Activated naive CD8-positive, alpha-beta T cell treated with anti-CD3 and anti-CD28 coated beads, Interleukin-2, amount 50 U/mL, for 24 hours (primary cell): Measurements from ENCODE around the gene LIN54.
"Not testable (repeated sequence)": the region's sequence is repeated elsewhere in the genome, so short reads cannot be mapped to it uniquely, and the experiment has no call there.

Source experiments
- ATAC-seq: fragments of 150-1000 bp; cut with Tn5 transposase; one replicate; pipeline ENCODE4 v1.10.0; 2021
- DNase-seq: peaks from one replicate; pipeline ENCODE4 v3.0.0; 2021
- H3K27ac Mint-ChIP-seq: one replicate; pipeline ENCODE4 v1.8.0; 2021; ENCODE audit warnings: mild to moderate bottlenecking, mixed read lengths
- H3K27me3 Mint-ChIP-seq: one replicate; pipeline ENCODE4 v1.8.0; 2021; ENCODE audit warnings: mixed read lengths
- H3K36me3 Mint-ChIP-seq: one replicate; pipeline ENCODE4 v1.8.0; 2021; ENCODE audit warnings: low read depth, mixed read lengths
- H3K4me1 Mint-ChIP-seq: one replicate; pipeline ENCODE4 v1.8.0; 2021; ENCODE audit warnings: mixed read lengths
- H3K4me3 Mint-ChIP-seq: one replicate; pipeline ENCODE4 v1.8.0; 2021; ENCODE audit warnings: mild to moderate bottlenecking, moderate library complexity, mixed read lengths
- H3K9me3 Mint-ChIP-seq: one replicate; pipeline ENCODE4 v1.8.0; 2021; ENCODE audit warnings: mixed read lengths

LIN54 gene

DNA sequence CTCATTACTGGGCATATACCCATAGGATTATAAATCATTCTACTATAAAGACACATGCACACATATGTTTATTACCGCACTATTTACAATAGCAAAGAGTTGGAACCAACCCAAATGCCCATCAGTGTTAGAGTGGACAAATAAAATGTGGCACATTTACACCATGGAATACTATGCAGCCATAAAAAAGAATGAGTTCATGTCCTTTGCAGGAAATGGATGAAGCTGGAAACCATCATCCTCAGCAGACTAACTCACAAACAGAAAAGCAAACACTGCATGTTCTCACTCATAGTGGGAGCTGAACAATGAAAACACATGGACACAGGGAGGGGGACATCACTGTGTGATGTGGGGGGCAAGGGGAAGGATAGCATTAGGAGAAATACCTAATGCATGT lies 13.0 kb upstream of the LIN54 start:
- DNase-seq, ATAC-seq, H3K27me3 Mint-ChIP-seq, H3K36me3 Mint-ChIP-seq, H3K27ac Mint-ChIP-seq, H3K4me3 Mint-ChIP-seq, H3K9me3 Mint-ChIP-seq: not testable (repeated sequence)
- peaks cover 15% of the 10 kb centered on the region for H3K4me1 Mint-ChIP-seq

GRCh38 chr4:83022724-83023450 lies 12.3 kb upstream of the LIN54 start:
- no peak overlapping the region for H3K4me3 Mint-ChIP-seq
- no peak overlapping the region for H3K27ac Mint-ChIP-seq
- DNase-seq (no peak), ATAC-seq (peak; percentile 78)
- no peaks in the 10 kb centered on the region for H3K36me3 Mint-ChIP-seq
- peaks cover 9% of the 10 kb centered on the region for H3K9me3 Mint-ChIP-seq
- peaks cover 2% of the 10 kb centered on the region for H3K27me3 Mint-ChIP-seq
- peaks cover 15% of the 10 kb centered on the region for H3K4me1 Mint-ChIP-seq

DNA sequence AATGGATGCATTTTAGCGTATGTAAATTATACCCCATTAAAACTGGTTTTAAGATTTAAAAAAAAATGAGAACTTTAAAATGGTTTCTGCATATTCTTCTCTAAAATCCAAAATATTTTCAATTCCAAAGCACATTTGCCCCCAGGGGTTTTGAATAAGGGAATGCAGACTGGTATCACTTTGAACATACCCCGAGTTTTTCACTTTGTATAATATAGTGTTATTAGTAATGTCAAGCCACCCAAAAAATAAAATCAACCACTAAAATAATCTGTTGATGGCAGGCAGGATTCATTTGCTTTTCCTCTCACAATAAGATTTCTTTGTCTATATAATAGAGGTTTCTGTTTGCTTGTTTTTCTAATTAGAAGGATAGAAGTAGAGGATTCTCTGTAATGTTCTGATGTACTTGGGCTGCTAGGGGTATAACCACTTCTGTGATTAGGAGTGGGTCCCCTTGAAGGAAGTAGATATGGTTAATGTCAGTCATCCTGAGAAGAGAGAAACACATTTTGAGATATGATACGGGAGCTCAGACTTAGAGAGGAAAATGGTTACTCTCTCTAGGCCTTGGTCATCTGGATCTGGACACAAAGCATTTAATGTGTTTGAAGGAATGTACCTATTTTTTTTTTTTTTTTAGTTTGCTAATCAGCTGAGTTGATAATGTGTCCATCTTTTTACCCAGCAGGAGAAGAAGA lies 9.3 kb upstream of the LIN54 start:
- Mint-ChIP-seq H3K4me1 (peaks cover 15% of the 10 kb centered on the region), H3K4me3 (no peak overlapping the region), H3K27ac (no peak overlapping the region), H3K27me3 (no peaks in the 10 kb centered on the region), H3K9me3 (peaks cover 4% of the 10 kb centered on the region), H3K36me3 (no peaks in the 10 kb centered on the region)
- DNase-seq (no peak), ATAC-seq (peak; percentile 67)

DNA sequence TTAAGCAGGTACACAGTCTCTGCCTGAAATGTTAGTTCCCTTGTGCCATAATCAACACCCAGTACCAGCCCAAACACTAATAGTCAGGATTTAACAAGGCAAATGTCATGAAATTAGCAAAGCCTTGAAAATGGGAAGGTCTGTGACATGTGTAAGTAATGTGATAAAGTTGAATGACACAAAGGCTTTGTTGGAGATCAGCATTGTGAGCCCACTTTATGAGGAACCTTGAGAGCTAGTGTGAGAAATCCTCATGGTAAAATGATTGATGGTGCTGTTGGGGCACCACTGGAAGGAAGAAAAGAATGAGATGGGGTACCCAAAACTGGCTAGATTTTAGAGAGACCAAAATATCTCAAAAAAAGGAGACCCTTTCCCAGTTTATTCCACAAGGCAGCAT lies 3.3 kb upstream of the LIN54 start:
- Mint-ChIP-seq H3K4me3 (peak overlapping the region; percentile 93), H3K4me1 (peaks cover 36% of the 10 kb centered on the region), H3K36me3 (no peaks in the 10 kb centered on the region), H3K27ac (peak overlapping the region; percentile 96), H3K27me3 (no peaks in the 10 kb centered on the region), H3K9me3 (no peaks in the 10 kb centered on the region)
- no peak for DNase-seq
- ATAC-seq: no peak

DNA sequence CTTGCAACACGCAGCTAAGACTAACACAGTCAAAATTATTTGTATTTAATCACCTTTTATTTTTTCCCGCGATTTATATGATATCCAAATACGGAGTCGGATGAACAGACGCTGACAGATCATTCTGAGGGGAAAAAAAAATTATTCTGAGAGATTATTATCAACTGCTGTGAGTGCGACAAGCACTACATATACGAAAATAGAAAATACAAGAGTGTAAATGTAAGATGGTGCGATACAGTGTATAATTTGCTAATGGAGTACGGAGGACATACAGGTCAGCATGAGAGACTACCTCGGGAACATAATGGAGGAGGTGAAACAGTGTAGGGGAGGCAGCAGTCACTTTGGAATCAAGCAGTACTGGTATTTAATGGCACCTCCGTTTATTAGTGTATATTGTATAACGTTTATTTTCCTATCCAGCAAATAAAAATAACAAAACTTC lies 2.8 kb upstream of the LIN54 start:
- H3K27ac Mint-ChIP-seq: peak overlapping the region; percentile 96

GRCh38 chr4:83012687-83013419 lies 2.2 kb upstream of the LIN54 start:
- Mint-ChIP-seq H3K4me3 (peak overlapping the region; percentile 93), H3K4me1 (peaks cover 42% of the 10 kb centered on the region), H3K36me3 (no peaks in the 10 kb centered on the region), H3K27ac (peak overlapping the region; percentile 96), H3K9me3 (no peaks in the 10 kb centered on the region), H3K27me3 (no peaks in the 10 kb centered on the region)
- ATAC-seq: peak; percentile 84
- DNase-seq: peak; percentile 98

More for the DNA sequence above, 2.8 kb upstream of the LIN54 start:
- Mint-ChIP-seq H3K4me1 (peaks cover 38% of the 10 kb centered on the region), H3K27me3 (no peaks in the 10 kb centered on the region), H3K4me3 (peak overlapping the region; percentile 93), H3K9me3 (no peaks in the 10 kb centered on the region), H3K36me3 (no peaks in the 10 kb centered on the region)
- DNase-seq (no peak), ATAC-seq (no peak)

GRCh38 chr4:83012200-83012686 lies 1.6 kb upstream of the LIN54 start:
- ATAC-seq: peak; percentile 4

DNA sequence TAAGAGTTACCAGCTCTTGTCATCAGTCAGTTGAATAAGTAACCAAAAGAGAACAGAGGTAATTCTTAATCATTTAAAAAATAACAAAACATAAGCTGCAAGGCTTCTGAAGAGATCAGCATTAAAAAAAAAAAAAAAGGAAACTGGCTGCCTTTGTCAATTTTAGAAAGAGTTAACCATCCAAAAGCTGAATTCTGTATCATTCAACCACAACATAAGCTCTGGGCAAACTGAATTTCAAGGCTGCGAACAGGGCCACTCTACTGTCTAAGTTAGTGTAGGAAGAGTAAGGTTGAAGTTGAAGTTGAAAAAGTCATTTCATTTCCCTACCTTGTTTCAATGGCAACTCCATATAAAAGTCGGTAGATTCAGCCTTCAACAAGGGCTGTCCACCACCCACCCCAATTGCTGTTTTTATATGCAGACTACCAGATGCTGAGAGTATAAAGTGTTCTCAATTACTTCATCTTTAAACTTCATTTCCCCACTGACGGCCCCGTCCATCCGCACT lies 1.1 kb upstream of the LIN54 start:
- Mint-ChIP-seq H3K9me3 (no peaks in the 10 kb centered on the region), H3K36me3 (no peaks in the 10 kb centered on the region), H3K4me3 (peak overlapping the region; percentile 99), H3K27ac (peak overlapping the region; percentile 89), H3K4me1 (peaks cover 48% of the 10 kb centered on the region), H3K27me3 (no peaks in the 10 kb centered on the region)
- ATAC-seq (no peak), DNase-seq (no peak)

More at GRCh38 chr4:83012200-83012686, 1.6 kb upstream of the LIN54 start:
- peak; percentile 52 for DNase-seq
- H3K4me3 Mint-ChIP-seq: peak overlapping the region; percentile 99
- no peaks in the 10 kb centered on the region for H3K36me3 Mint-ChIP-seq
- H3K27ac Mint-ChIP-seq: peak overlapping the region; percentile 89
- H3K9me3 Mint-ChIP-seq: no peaks in the 10 kb centered on the region
- H3K27me3 Mint-ChIP-seq: no peaks in the 10 kb centered on the region
- peaks cover 48% of the 10 kb centered on the region for H3K4me1 Mint-ChIP-seq

GRCh38 chr4:83010111-83010521 lies 507 bp downstream of the LIN54 start:
- H3K27ac Mint-ChIP-seq: peak overlapping the region; percentile 89
- no peaks in the 10 kb centered on the region for H3K27me3 Mint-ChIP-seq
- ATAC-seq (no peak), DNase-seq (no peak)
- H3K9me3 Mint-ChIP-seq: no peaks in the 10 kb centered on the region
- H3K4me3 Mint-ChIP-seq: peak overlapping the region; percentile 99
- H3K4me1 Mint-ChIP-seq: peaks cover 55% of the 10 kb centered on the region
- H3K36me3 Mint-ChIP-seq: peaks cover 3% of the 10 kb centered on the region

DNA sequence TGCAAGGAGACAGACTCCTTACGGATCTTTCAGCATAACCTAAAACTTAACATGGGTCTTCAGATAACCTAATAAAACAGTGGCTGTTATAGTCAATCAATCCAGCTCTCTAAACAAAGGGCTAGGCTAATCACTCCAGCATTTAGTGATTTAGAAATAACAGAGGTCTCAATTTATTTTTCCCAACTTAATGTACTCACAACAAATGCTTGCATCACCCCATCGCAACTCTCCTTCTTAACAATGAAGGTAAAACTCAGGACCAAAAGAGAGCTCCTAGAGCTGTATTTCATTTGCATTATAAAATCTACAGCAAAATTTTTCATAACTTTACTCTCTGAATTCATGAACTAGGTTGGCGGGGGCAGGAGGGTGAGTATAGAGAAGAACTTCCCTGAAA lies 1.1 kb downstream of the LIN54 start:
- Mint-ChIP-seq H3K4me1 (peaks cover 55% of the 10 kb centered on the region), H3K9me3 (no peaks in the 10 kb centered on the region), H3K27ac (peak overlapping the region; percentile 89), H3K4me3 (peak overlapping the region; percentile 99), H3K27me3 (no peaks in the 10 kb centered on the region), H3K36me3 (peaks cover 3% of the 10 kb centered on the region)
- DNase-seq (no peak), ATAC-seq (no peak)

DNA sequence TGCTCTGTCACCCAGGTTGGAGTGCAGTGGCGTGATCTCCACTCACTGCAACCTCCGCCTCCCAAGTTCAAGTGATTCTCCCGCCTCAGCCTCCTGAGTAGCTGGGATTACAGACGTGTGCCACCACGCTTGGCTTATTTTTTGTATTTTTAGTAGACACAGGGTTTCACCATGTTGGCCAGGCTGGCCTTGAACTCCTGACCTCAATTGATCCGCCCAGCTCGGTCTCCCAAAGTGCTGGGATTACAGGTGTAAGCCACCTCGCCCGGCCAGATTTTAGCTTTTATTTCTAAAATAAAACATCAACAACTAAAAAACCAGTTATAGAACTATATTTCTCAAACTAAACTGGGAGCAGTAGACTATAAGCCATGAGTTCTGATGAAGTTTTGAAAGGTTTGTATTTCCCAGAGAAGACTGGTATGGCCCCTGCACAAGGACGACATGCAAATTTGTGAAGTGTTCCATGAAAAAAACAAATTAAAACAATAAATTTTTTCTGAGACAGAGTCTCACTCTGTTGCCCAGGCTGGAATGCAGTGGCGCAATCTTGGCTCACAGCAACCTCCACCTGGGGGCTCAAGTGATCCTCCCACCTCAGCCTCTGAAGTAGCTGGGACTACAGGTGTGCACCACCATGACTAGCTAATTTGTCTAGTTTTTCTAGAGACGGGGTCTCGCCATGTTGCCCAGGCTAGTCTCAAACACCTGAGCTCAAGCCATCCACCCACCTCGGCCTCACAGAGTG lies 7.4 kb downstream of the LIN54 start:
- not testable (repeated sequence) for H3K36me3 Mint-ChIP-seq, H3K27ac Mint-ChIP-seq, H3K9me3 Mint-ChIP-seq, H3K27me3 Mint-ChIP-seq, ATAC-seq, H3K4me3 Mint-ChIP-seq, DNase-seq
- peaks cover 25% of the 10 kb centered on the region for H3K4me1 Mint-ChIP-seq

DNA sequence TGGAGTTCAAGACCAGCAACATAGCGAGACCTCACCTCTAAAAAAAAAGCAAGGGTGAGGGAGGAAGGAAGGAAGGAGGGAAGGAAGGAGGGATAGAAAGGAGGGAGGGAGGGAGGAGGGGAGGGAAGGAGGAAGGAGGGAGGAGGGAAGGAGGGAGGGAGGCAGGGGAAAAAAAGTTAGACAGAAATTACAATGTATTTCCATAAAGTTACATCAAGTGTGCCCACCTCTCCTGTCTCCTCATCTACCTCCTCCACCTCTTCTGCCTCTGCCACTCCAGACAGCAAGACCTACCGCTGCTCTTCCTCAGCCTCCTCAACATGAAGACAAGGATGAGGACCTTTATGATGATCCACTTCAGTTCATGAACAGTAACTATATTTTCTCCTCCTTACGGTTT lies 8.3 kb downstream of the LIN54 start:
- no peak for ATAC-seq
- H3K9me3 Mint-ChIP-seq: no peaks in the 10 kb centered on the region
- H3K27me3 Mint-ChIP-seq: no peaks in the 10 kb centered on the region
- DNase-seq: no peak
- no peak overlapping the region for H3K27ac Mint-ChIP-seq
- H3K4me3 Mint-ChIP-seq: no peak overlapping the region
- peaks cover 7% of the 10 kb centered on the region for H3K36me3 Mint-ChIP-seq
- peaks cover 17% of the 10 kb centered on the region for H3K4me1 Mint-ChIP-seq

- H3K27ac Mint-ChIP-seq: no peak overlapping the region
- H3K9me3 Mint-ChIP-seq: no peaks in the 10 kb centered on the region
- ATAC-seq: no peak
- H3K4me1 Mint-ChIP-seq: peaks cover 9% of the 10 kb centered on the region
- no peaks in the 10 kb centered on the region for H3K27me3 Mint-ChIP-seq
- DNase-seq: no peak
- H3K36me3 Mint-ChIP-seq: peaks cover 2% of the 10 kb centered on the region
- no peak overlapping the region for H3K4me3 Mint-ChIP-seq
Measured at GRCh38 chr4:82998898-82999297, 11.7 kb downstream of the LIN54 start.

GRCh38 chr4:82994834-82995233 lies 15.8 kb downstream of the LIN54 start:
- Mint-ChIP-seq H3K4me3 (no peak overlapping the region), H3K36me3 (peaks cover 3% of the 10 kb centered on the region), H3K27me3 (no peaks in the 10 kb centered on the region), H3K9me3 (no peaks in the 10 kb centered on the region), H3K27ac (no peak overlapping the region), H3K4me1 (peaks cover 14% of the 10 kb centered on the region)
- no peak for ATAC-seq
- DNase-seq: no peak
